Measurements from ENCODE around the gene BCAR3.

DNA sequence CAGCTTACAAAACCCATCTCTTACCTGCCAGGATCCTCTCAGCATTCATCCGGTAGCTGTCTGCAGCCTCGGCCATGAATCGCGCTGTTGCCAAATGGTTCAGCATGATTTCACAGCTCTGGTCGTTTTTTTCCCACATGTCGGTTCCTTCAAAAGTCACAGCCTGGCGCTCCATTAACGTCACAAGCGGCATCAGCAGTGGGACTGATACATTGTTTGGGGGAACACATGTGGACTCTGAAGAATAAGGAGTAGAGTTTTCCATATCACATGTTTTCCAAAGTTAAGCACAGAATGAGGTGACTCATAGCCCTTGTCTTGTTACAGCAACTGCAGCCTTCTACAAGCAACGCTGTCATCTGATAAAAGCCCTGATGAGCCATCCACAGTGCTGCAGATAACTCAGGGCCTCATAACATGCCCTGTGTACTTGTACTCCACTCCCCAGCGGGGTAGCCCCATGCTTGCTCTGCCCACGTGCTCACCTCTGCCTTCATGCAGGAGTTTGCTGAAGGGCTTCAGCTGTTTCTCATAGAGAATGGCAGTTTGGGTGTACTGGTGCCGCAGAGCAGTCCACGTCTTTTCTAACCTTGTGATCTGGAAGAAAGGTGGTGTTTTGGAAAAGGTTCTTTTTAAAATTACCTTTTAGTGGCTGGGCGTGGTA, 114.2 kb downstream of the BCAR3 start:
- TF ChIP-seq POLR2AphosphoS5 (IDR thresholded peaks at IDR 0.05) (no peak), CTCF (IDR thresholded peaks at IDR 0.05) (no peak), POLR2A (IDR thresholded peaks at IDR 0.05) (no peak), EP300 (IDR thresholded peaks at IDR 0.05) (no peak)
